ENCODE results near the gene RBP2. TPM values are rescaled to one million over a fixed set of nuclear protein-coding genes. Genes with fewer than 3 reads are reported as not detected.
A peak's percentile ranks its signal among the peaks of the same experiment; 100 is the strongest.

The RBP2 gene
- total and polyA plus RNA-seq, 2 of the 8 experiments (the other 6 are each of a cell fraction or from before 2014, with no cell fraction given), result not detected

GRCh38 chr3:139518926-139519842, 42.9 kb upstream of the RBP2 start:
- H2BK120ac ChIP-seq (replicated peaks; ENCODE audit: low read depth, low read length), result no peak overlapping the region
- no peak overlapping the region for H3K27ac ChIP-seq (ENCODE audit: low read depth, low read length)
- H4K91ac ChIP-seq (replicated peaks; ENCODE audit: insufficient read length, low read length), result no peak overlapping the region
- WGBS, 2 experiments (ENCODE audit: extremely low coverage in 1 of 2, insufficient coverage in 1 of 2, insufficient read length in 1 of 2, insufficient replicate concordance in 2 of 2, low coverage in 1 of 2, low lambda C conversion rate in 2 of 2, missing lambda C conversion rate in 1 of 2), result 86% methylated on average over 9 of the region's 9 CpGs; no CpG with 5 or more reads in 1 of the 2 experiments
- no peak overlapping the region for H4K5ac ChIP-seq (ENCODE audit: insufficient read length, low read depth, low read length)
- H3K9me3 ChIP-seq (ENCODE audit: insufficient read depth in 2 of 2, low read depth in 1 of 2, low read length in 1 of 2), result no peaks in the 10 kb centered on the region
- no peaks in the 10 kb centered on the region; a peak in 3 of 7 replicates for H3K27me3 ChIP-seq (replicated peaks in 1 of 4; ENCODE audit: control insufficient read depth in 3 of 4, extremely low read depth in 1 of 4, insufficient read depth in 3 of 4, low read length in 3 of 4)
- no peaks in the 10 kb centered on the region for H3K79me2 ChIP-seq (ENCODE audit: control insufficient read depth in 1 of 2, insufficient read depth in 2 of 2, low read length in 2 of 2)
- no peaks in the 10 kb centered on the region for H4K20me1 ChIP-seq (replicated peaks in 1 of 2; ENCODE audit: control insufficient read depth in 1 of 2, insufficient read depth in 2 of 2, low read length in 2 of 2)
- no peak overlapping the region for H2BK5ac ChIP-seq (ENCODE audit: low read depth, low read length)
- ChIA-PET POLR2A (ENCODE audit: partially characterized antibody) (no interaction called here), CTCF (ENCODE audit: partially characterized antibody) (interaction anchor here (0.5 to 8.5 kb wide), 27 partner anchors 9 to 423 kb away, joined by 3 to 95 read pairs (median 4); partner anchors contain the start of genes CLSTN2, RBP1 and RBP2)
- H3K36me3 ChIP-seq (ENCODE audit: control insufficient read depth in 2 of 4, insufficient read depth in 4 of 4, low read length in 3 of 4), result no peaks in the 10 kb centered on the region
- no peak overlapping the region for H3K56ac ChIP-seq (replicated peaks; ENCODE audit: insufficient read length, low read depth, low read length)
- H3K14ac ChIP-seq (ENCODE audit: insufficient read length), result no peak overlapping the region
- DNase-seq (ENCODE audit: low read depth in 1 of 2, low spot score in 2 of 2) (peak in 1 of 2 experiments; percentile 32), FAIRE-seq (no peak)
- no peaks in the 10 kb centered on the region for H3K79me1 ChIP-seq (ENCODE audit: low read depth, low read length)
- no peaks in the 10 kb centered on the region for H3K23me2 ChIP-seq (ENCODE audit: low read depth, low read length)
- H3K4me2 ChIP-seq (ENCODE audit: insufficient read depth in 1 of 2, low read depth in 2 of 2, low read length in 2 of 2), result no peak overlapping the region
- no peak overlapping the region for H3K23ac ChIP-seq (ENCODE audit: insufficient read length)
- H3K4ac ChIP-seq (replicated peaks; ENCODE audit: insufficient read length, low read depth, low read length), result peak overlapping the region; percentile 25
- peak overlapping the region; percentile 26; the same call in 1 of the 2 replicates for H4K8ac ChIP-seq (ENCODE audit: extremely low read depth, insufficient read depth, low read length)
- H3K18ac ChIP-seq (ENCODE audit: extremely low read depth, low read length), result no peak overlapping the region
- H3K9ac ChIP-seq (replicated peaks in 1 of 4; ENCODE audit: extremely low read depth in 1 of 4, low read depth in 3 of 4, low read length in 3 of 4), result no peak overlapping the region
- H2BK20ac ChIP-seq (ENCODE audit: low read length), result no peak overlapping the region
- no peak overlapping the region for H3K4me3 ChIP-seq (ENCODE audit: extremely low read depth in 1 of 4, insufficient read depth in 2 of 4, low read depth in 3 of 4, low read length in 4 of 4)
- no peak overlapping the region for H2AFZ ChIP-seq (ENCODE audit: low read length)
- H2AK5ac ChIP-seq (ENCODE audit: low read depth, low read length), result no peak overlapping the region
- H2BK15ac ChIP-seq (ENCODE audit: low read length), result 0 out of 2 replicates have a peak overlapping the region, but pooled peaks have one; percentile 0
- TF ChIP-seq ZNF274 (IDR thresholded peaks at IDR 0.05; ENCODE audit: borderline replicate concordance, extremely low read depth, low read length) (no peak), SIRT6 (IDR thresholded peaks at IDR 0.05; ENCODE audit: low read length) (no peak), TEAD4 (IDR thresholded peaks at IDR 0.05; ENCODE audit: low read depth, low read length) (no peak), RXRA (IDR thresholded peaks at IDR 0.05; ENCODE audit: insufficient read depth, low read depth, low read length) (no peak), TAF7 (optimal IDR thresholded peaks at IDR 0.05; ENCODE audit: borderline replicate concordance, low read depth, low read length) (no peak), TAF1 (IDR thresholded peaks at IDR 0.05; ENCODE audit: low read depth, low read length) (no peak)
- 0 out of 2 replicates have a peak overlapping the region, but pooled peaks have one; percentile 54 for H2BK12ac ChIP-seq (ENCODE audit: low read depth, low read length)
- H3K4me1 ChIP-seq (replicated peaks in 1 of 4; ENCODE audit: control insufficient read depth in 3 of 4, insufficient read depth in 4 of 4, low read length in 3 of 4), result peaks cover 0 to 5% (median 3%) of the 10 kb centered on the region in 4 experiments; a peak in 4 of 7 replicates
